Stomach smooth muscle (tissue), 2 donors: ENCODE data around the gene CBLN3.
A peak's percentile ranks its signal among the peaks of the same experiment; 100 is the strongest.

ENCODE experiments used
- H3K27ac ChIP-seq: one replicate; pipeline ENCODE4 v1.7.0; 2013; ENCODE audit warnings: mild to moderate bottlenecking, low read length, inconsistent platforms
- H3K27me3 ChIP-seq, 2 donors: one replicate each; pipeline ENCODE4 v1.7.0; 2013; ENCODE audit warnings: low read length in 2 of 2; ENCODE audit not compliant: insufficient read depth in 2 of 2, control insufficient read depth in 1 of 2
- H3K36me3 ChIP-seq, 2 donors: one replicate each; pipeline ENCODE4 v1.7.0; 2013; ENCODE audit warnings: low read length in 2 of 2; ENCODE audit not compliant: control insufficient read depth in 2 of 2, insufficient read depth in 2 of 2
- H3K4me1 ChIP-seq: one replicate; pipeline ENCODE4 v1.7.0; 2013; ENCODE audit warnings: low read length; ENCODE audit not compliant: control insufficient read depth, insufficient read depth
- H3K4me3 ChIP-seq, 2 donors: one replicate each; pipeline ENCODE4 v1.7.0; 2013; ENCODE audit warnings: low read length in 2 of 2
- H3K9ac ChIP-seq, 2 donors: one replicate each; pipeline ENCODE4 v1.7.0; 2013; ENCODE audit warnings: low read length in 2 of 2, mild to moderate bottlenecking in 1 of 2
- H3K9me3 ChIP-seq, 2 donors: one replicate each; pipeline ENCODE4 v1.7.0; 2013; ENCODE audit warnings: low read length in 2 of 2; ENCODE audit not compliant: control insufficient read depth in 2 of 2
- donor health status: healthy.
- donor health status: Pancreatic carcinoma.

The CBLN3 gene

DNA sequence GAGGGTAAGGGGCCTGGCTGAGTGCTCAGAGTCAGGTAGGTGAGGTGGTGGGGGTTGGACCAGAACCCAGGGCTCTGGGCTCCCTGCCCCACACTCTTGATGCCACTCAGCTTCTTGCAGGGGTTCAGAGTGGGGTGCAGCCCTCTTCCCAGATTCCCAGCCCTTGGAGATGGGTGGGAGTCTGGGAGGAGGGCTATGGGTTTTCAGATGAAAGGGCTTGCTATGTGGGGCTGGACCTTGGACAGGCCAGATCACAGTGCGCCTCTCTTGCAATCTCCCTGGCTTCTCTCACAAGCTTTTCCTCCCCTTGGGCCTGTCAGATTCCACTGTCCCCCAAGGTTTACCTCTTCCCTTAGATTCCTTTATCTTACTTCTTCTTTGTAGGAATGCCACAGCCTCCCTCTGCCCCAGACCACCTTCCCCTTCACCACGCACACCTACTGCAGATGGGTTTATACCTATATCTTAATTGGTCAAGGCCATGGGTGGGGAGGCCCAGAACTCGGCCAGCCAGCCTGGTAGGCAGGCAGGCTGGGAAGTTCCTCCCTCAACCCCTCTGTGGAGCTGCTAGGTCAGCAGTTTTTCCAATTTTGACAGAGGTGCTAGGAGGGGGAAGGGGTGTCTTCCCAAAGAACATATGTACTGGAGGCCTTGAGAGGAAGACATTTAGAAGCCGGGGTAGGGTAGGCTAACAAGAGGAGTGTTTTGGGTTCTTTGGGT, 29.3 kb downstream of the CBLN3 start:
- peaks cover 39% of the 10 kb centered on the region for H3K4me1 ChIP-seq
- no peaks in the 10 kb centered on the region for H3K27me3 ChIP-seq
- H3K4me3 ChIP-seq, result peak overlapping the region; percentile 68 to 83
- H3K9me3 ChIP-seq, result no peaks in the 10 kb centered on the region
- no peak overlapping the region for H3K27ac ChIP-seq
- no peaks in the 10 kb centered on the region for H3K36me3 ChIP-seq
- peak overlapping the region; percentile 20 to 68 for H3K9ac ChIP-seq

DNA sequence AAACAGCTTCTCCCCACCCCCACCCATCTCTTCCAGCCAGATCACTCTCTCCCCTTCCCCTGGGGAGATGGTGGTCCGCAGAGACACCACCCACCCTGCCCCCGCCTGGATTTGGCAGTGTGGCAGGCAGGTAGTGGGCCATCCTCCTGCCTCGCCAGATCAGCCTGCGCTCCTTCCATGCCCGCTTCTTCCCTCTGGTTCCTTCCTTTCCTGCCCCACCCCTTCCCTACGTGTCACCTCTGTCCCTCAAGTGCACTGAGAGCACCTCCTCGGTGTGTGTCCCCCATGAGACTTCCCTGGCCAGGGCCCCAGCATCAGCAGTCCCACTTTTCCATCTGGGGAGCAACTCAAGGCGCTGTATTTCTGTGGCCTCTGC, 30.0 kb downstream of the CBLN3 start:
- H3K27me3 ChIP-seq, result no peaks in the 10 kb centered on the region
- H3K4me1 ChIP-seq, result peaks cover 37% of the 10 kb centered on the region
- H3K36me3 ChIP-seq, result no peaks in the 10 kb centered on the region
- H3K27ac ChIP-seq, result peak overlapping the region; percentile 6
- peak overlapping the region; percentile 20 to 68 for H3K9ac ChIP-seq
- no peaks in the 10 kb centered on the region for H3K9me3 ChIP-seq
- H3K4me3 ChIP-seq, result peak overlapping the region; percentile 68 to 83

DNA sequence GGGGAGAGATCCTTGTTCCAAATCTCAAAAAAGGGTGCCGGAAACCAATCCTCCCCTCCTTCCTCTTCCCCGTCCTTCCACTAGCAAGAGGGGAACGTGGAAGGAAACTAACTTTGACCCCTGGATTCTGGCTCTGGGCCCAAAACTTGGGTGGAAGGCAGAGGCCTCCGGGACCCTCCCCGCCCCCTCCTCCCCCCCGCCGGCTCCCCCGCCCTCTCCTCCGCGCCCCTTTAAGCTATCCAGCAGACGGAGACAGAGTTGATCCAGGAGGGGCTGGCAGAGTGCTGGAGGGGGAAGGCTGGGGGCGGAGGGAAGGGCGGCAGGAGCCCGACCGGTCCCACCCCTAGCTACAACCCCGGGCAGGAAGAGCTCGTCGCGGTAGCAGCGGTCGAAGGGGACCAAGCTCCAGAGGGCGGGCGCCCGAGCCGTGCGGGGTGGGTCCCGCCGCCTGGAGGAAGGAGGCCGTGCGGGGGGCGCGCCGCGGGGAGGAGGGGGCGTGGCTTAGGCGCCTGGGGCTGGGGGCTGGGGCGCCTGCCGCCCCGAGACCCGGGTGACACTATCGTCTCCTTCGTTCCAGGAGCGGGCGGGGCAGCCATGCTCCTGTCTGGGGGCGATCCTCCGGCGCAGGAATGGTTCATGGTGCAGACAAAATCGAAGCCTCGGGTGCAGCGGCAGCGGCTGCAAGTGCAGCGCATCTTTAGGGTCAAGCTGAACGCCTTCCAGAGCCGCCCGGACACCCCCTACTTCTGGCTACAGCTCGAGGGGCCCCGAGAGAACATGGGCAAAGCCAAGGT, 30.6 kb downstream of the CBLN3 start, which contains the start of gene NYNRIN:
Gene NYNRIN, plus strand, starts transcription at position 351 of the 794 bp plus-strand sequence. Its CDS starts 244 bp downstream, at position 595.
- Histone ChIP-seq H3K27ac (peak within 1 kb of the TSS; percentile 71), H3K9me3 (no peaks in the 10 kb centered on the region), H3K4me1 (peaks cover 36% of the 10 kb centered on the region), H3K36me3 (no peaks in the 10 kb centered on the region), H3K9ac (peak within 1 kb of the TSS; percentile 28 to 68), H3K27me3 (no peaks in the 10 kb centered on the region), H3K4me3 (peak within 1 kb of the TSS; percentile 68 to 83)

DNA sequence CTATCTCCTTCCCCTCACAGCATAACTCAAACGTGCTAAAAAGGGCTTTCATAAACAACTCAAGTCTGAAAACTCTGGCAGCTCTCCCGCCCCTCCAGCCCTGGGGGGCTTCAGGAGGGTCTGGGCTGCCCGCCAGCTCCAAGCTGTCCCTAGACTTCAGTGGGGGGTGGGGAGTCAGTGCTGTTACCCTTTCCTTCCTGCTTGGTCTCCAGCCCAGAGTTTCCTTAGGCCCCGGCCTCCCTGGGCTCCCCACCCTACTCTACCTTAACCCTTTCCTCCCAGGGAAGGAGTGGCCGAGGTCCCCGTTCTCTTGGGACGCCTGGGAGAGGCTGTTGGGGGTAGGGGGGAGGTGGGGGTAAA, 31.2 kb downstream of the CBLN3 start:
- Histone ChIP-seq H3K4me1 (peaks cover 34% of the 10 kb centered on the region), H3K36me3 (no peaks in the 10 kb centered on the region), H3K27ac (peak overlapping the region; percentile 71), H3K4me3 (peak overlapping the region in 1 of 2 donors; percentile 83), H3K9ac (peak overlapping the region; percentile 28 to 58), H3K27me3 (no peaks in the 10 kb centered on the region), H3K9me3 (no peaks in the 10 kb centered on the region)

DNA sequence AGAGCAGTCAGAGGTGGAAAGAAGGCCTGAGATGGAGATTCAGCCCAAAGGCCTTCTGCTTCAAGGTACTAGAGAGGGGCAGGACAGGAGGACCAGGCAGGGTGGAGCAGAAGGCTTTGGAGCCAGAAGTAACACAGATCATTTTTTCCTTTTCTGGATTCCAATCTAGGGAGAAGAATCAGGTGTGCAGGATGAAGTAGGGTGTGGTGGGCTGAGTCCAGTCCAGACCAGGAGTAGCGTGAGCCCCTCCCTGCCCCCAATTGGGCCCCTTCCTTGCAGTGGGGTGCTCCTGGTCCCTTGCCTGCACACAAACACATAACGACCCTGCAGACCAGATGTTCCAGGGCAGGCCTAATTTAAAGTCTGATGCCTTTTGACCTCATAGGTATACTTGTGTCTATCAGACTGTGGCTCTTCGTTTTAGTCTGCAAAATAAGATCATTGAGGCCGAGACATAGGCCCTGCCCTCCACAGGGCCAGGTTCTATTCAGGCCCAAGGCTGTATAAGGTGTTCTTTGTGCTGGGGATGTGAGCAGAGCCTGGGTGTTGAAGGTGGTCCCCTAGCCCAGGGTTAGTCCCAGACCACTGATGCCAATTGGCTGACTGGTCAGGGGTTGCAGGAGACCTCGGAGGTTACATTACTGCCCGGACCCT, 31.7 kb downstream of the CBLN3 start:
- Histone ChIP-seq H3K9me3 (no peaks in the 10 kb centered on the region), H3K4me1 (peaks cover 29% of the 10 kb centered on the region), H3K27ac (peak overlapping the region; percentile 71), H3K27me3 (no peaks in the 10 kb centered on the region), H3K9ac (peak overlapping the region; percentile 28 to 58), H3K36me3 (no peaks in the 10 kb centered on the region), H3K4me3 (peak overlapping the region in 1 of 2 donors; percentile 83)

DNA sequence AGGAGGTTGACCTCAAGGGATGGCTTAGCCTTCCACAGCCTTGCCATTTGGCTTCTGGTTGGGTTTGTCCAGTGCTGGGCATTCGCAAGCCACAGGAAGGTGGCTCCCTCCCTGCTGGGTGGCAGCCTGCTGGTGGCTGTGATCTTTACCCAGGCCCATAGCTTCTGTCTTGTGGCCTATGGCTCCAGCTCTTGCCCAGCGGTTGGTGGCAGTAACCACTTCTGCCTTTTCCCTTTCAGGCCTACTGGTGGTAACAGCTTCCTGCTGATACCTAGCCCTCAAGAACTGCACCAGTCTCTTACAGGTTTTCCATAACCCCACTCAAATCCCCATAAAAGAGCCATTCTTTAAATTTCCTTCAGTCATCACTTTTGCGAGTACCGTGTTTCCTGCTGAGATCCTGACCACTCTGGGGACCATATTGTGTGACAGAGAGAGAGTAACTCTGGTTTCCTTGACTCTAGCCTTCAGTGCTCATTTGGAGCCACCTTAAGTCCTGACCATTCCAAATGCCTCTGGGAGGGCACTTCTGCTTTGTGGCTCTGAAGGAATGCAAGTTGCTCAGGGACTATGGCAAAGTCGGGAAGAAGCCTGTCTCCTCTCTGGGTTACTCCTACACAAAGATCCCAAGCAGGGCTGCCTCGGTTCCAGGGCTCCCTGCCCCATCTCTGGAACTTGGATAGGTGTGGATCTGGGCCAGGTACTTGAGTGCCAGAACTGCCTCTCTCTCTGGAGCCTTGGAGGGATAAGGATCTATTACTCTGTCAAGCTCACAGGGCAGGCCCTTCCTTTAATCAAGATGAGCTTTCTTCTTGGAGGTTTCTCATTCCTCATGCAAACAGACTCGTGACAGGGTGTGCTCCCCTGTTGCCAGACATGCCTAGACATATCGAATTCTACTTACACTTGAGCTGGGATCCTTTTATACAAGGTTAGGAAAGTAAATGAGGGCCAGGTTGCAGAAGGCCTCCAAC, 33.6 kb downstream of the CBLN3 start:
- no peak overlapping the region for H3K4me3 ChIP-seq
- H3K27ac ChIP-seq, result no peak overlapping the region
- peaks cover 0 to 4% of the 10 kb centered on the region in 2 donors for H3K27me3 ChIP-seq
- no peaks in the 10 kb centered on the region for H3K9me3 ChIP-seq
- H3K36me3 ChIP-seq, result no peaks in the 10 kb centered on the region
- no peak overlapping the region for H3K9ac ChIP-seq
- peaks cover 27% of the 10 kb centered on the region for H3K4me1 ChIP-seq

DNA sequence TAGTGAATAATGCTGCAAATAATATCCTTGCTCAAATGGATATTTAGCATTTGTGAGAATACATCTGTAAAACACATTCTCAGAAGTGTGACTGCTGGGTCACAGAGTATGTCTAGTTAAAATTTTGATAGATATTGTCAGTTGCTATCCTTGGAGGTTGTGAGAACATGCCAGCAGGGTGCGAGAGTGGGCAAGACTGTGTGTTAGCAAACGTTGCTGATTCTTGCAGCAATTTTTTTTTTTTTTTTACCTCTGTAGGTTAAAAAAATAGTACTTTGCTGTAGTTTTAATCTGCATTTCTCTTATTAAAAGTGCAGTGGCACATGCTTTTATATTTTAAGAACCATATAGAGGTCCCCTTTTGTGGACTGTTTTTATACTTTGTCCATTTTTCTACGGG, 35.2 kb downstream of the CBLN3 start:
- Histone ChIP-seq H3K9me3 (no peaks in the 10 kb centered on the region), H3K4me3 (no peak overlapping the region), H3K4me1 (peaks cover 14% of the 10 kb centered on the region)

DNA sequence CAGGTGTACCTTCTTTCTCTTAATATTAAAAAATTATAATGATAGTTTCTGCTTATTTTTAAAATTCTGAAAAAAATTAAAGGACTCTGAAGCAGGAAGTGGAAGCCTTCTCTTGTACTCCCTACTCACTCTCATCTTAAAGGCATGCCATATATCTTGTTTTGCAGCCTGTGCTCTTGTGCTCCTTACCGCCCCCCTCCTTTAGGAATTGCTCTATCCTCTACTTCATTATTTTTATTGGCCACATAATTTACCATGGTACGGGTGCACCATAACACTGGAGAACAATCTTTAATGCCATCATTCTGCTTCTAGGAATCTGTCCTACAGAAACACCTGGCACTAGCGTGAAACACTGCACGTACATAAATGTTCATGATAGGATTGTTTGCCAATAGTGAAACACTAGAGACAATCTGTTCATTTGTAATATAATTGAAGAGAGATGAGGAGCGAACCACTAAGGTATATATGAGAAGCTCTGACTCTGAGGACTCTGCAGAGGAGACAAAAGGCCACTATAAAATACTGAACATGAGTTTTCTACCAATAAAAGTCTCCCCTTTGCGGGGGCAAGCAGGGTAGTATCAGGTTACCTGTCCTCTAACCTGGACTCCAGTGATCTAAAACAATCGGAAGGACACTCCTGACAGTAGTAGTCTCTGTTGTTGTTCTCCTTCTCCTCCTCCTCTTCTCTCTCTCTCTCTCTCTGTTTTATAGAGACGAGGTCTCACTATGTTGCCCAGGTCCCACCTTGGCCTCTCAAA, 37.0 kb downstream of the CBLN3 start:
- Histone ChIP-seq H3K27ac (no peak overlapping the region), H3K4me1 (peaks cover 3% of the 10 kb centered on the region), H3K9me3 (no peaks in the 10 kb centered on the region), H3K27me3 (peaks cover 0 to 4% of the 10 kb centered on the region in 2 donors), H3K9ac (no peak overlapping the region), H3K36me3 (no peaks in the 10 kb centered on the region), H3K4me3 (no peak overlapping the region)

More for the DNA sequence above, 35.2 kb downstream of the CBLN3 start:
- no peak overlapping the region for H3K27ac ChIP-seq
- H3K36me3 ChIP-seq, result no peaks in the 10 kb centered on the region
- H3K27me3 ChIP-seq, result peaks cover 0 to 4% of the 10 kb centered on the region in 2 donors
- H3K9ac ChIP-seq, result no peak overlapping the region

DNA sequence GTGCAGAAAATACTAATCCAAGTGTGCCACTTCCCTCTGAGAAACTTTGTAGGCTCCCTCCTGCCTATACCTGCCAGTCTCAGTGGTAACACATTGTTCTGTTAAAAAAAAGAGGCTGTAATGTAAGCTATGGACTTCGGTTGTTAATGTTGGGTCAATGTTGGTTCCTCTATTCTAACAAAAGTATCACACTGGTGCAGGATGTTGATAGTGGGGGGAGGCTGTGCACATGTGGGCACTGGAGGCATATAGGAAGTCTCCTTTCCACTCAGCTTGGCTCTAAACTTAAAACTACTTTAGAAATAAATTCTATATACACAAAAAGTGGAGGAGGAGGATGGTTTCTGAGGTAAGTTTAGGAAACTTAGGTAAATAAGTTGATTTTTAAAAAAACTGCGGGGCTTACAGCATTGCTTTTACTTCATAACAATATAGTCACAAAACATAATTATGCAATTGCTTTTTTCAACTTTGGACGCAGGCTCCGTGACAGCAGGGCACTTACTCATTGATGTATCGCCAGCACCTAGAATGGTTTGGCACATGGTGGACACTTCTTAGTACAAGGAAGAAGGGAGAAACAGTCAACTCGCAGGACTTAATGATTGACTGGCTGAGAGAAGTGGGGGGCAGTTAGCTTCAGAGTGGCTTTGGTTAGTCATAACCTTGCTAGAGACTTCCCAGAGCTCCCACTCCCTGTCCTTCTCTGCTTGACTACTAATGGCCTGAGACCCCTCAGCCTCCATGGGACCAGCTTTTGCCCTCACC, 38.6 kb downstream of the CBLN3 start:
- H3K27me3 ChIP-seq, result peaks cover 0 to 4% of the 10 kb centered on the region in 2 donors
- H3K4me1 ChIP-seq, result peaks cover 3% of the 10 kb centered on the region
- H3K9ac ChIP-seq, result no peak overlapping the region
- no peaks in the 10 kb centered on the region for H3K36me3 ChIP-seq
- no peak overlapping the region for H3K27ac ChIP-seq
- no peaks in the 10 kb centered on the region for H3K9me3 ChIP-seq
- H3K4me3 ChIP-seq, result no peak overlapping the region
